WTC11 (cell line): ENCODE measurements around the gene PEX7. TPM values are rescaled to one million over a fixed set of nuclear protein-coding genes. Genes with fewer than 3 reads are reported as not detected.

Source experiments
- ATAC-seq: fragments of 200-7000 bp; cut with Tn5 transposase; 2 replicates; pipeline ENCODE4 v1.10.0; 2021; ENCODE audit warnings: mild to moderate bottlenecking, moderate library complexity
- CTCF ChIA-PET: fragments of 300-600 bp; sonication (Branson Sonifier 250); formaldehyde crosslinking; loops from one replicate; lab custom pipeline; 2021; ENCODE audit warnings: antibody characterized with exemption; lab: Charles Lee
- POLR2A ChIA-PET: fragments of 350-600 bp; sonication (Branson Sonifier 250); formaldehyde crosslinking; loops from one replicate; lab custom pipeline; 2021; ENCODE audit warnings: antibody characterized with exemption; lab: Charles Lee
- DNase-seq: peaks from one replicate; pipeline ENCODE4 v3.0.0; 2021; ENCODE audit warnings: low spot score
- H3K27ac Mint-ChIP-seq: 2 replicates; pipeline ENCODE4 v1.8.0; 2021; ENCODE audit warnings: mixed read lengths
- H3K27me3 Mint-ChIP-seq: 2 replicates; pipeline ENCODE4 v1.8.0; 2021; ENCODE audit warnings: low read depth, mild to moderate bottlenecking, moderate library complexity, mixed read lengths
- H3K36me3 Mint-ChIP-seq: 2 replicates; pipeline ENCODE4 v1.8.0; 2021; ENCODE audit warnings: mixed read lengths
- H3K4me1 Mint-ChIP-seq: 2 replicates; pipeline ENCODE4 v1.8.0; 2022; ENCODE audit warnings: mixed read lengths
- H3K4me3 Mint-ChIP-seq: 2 replicates; pipeline ENCODE4 v1.8.0; 2021; ENCODE audit warnings: mild to moderate bottlenecking, moderate library complexity, mixed read lengths
- H3K9me3 Mint-ChIP-seq: 2 replicates; pipeline ENCODE4 v1.8.0; 2021; ENCODE audit warnings: mixed read lengths
- ATF2 ChIP-seq: sonication (generic); formaldehyde crosslinking; IDR thresholded peaks from 2 replicates; pipeline ENCODE4 v1.8.1; 2022; ENCODE audit warnings: low read depth, missing genetic modification reagents, borderline replicate concordance
- CBFB ChIP-seq: sonication (generic); formaldehyde crosslinking; IDR thresholded peaks from 2 replicates; pipeline ENCODE4 v1.8.1; 2022; ENCODE audit warnings: mild to moderate bottlenecking, low read depth, missing genetic modification reagents
- CREM ChIP-seq: sonication (generic); formaldehyde crosslinking; IDR thresholded peaks from 2 replicates; pipeline ENCODE4 v1.8.1; 2022; ENCODE audit warnings: mild to moderate bottlenecking, missing genetic modification reagents, moderate library complexity
- ERG ChIP-seq: fragments of 250-450 bp; sonication (Bioruptor Pico); IDR thresholded peaks from 2 replicates; pipeline ENCODE4 v1.8.0; 2021; ENCODE audit warnings: mild to moderate bottlenecking
- GRHL2 ChIP-seq: fragments of 250-450 bp; sonication (Bioruptor Pico); IDR thresholded peaks from 2 replicates; pipeline ENCODE4 v1.8.0; 2022; ENCODE audit warnings: mild to moderate bottlenecking, moderate library complexity; ENCODE audit not compliant: insufficient replicate concordance, severe bottlenecking
- JUN ChIP-seq: sonication (generic); formaldehyde crosslinking; IDR thresholded peaks from 2 replicates; pipeline ENCODE4 v1.8.0; 2023; ENCODE audit warnings: mild to moderate bottlenecking, missing genetic modification reagents
- KAT7 ChIP-seq: sonication (generic); formaldehyde crosslinking; IDR thresholded peaks from 2 replicates; pipeline ENCODE4 v1.8.1; 2023; ENCODE audit warnings: missing genetic modification reagents, mild to moderate bottlenecking, borderline replicate concordance
- NFATC4 ChIP-seq: fragments of 250-450 bp; sonication (Bioruptor Pico); IDR thresholded peaks from 2 replicates; pipeline ENCODE4 v1.9.0; 2021; ENCODE audit warnings: mild to moderate bottlenecking
- SMAD4 ChIP-seq: sonication (generic); formaldehyde crosslinking; IDR thresholded peaks from 2 replicates; pipeline ENCODE4 v1.8.0; 2022; ENCODE audit warnings: mild to moderate bottlenecking, missing genetic modification reagents
- ZNF317 ChIP-seq: sonication (generic); formaldehyde crosslinking; IDR thresholded peaks from 2 replicates; pipeline ENCODE4 v1.8.1; 2023; ENCODE audit warnings: low read depth, mild to moderate bottlenecking, moderate library complexity, missing genetic modification reagents, borderline replicate concordance
- ZNF512 ChIP-seq: sonication (generic); formaldehyde crosslinking; IDR thresholded peaks from 2 replicates; pipeline ENCODE4 v1.8.1; 2022; ENCODE audit warnings: missing genetic modification reagents, borderline replicate concordance
- ZNF532 ChIP-seq: fragments of 250-450 bp; sonication (Bioruptor Pico); IDR thresholded peaks from 2 replicates; pipeline ENCODE4 v1.9.0; 2021; ENCODE audit warnings: mild to moderate bottlenecking, borderline replicate concordance
- total RNA-seq: library from RNA; stranded (reverse); gene quantifications from 3 replicates; pipeline ENCODE4 v1.2.3, GENCODE V29; 2021
- TF ChIP-seq, protein P1 (sequence below): sonication (generic); formaldehyde crosslinking; IDR thresholded peaks from 2 replicates; pipeline ENCODE4 v1.8.0; 2022; ENCODE audit warnings: mild to moderate bottlenecking, missing genetic modification reagents
- TF ChIP-seq, protein P2 (sequence below): fragments of 250-450 bp; sonication (Bioruptor Pico); IDR thresholded peaks from 2 replicates; pipeline ENCODE4 v1.9.0; 2021; ENCODE audit warnings: mild to moderate bottlenecking

PEX7 gene
- total RNA-seq, 1 experiment from 2014 or later, result 9.8 TPM

- POLR2A ChIA-PET, result interaction anchor here (0.5 kb wide), 1 partner anchor 182 kb away, joined by 3 read pairs; no protein-coding TSS in a partner anchor
- Mint-ChIP-seq H3K4me3 (no peak overlapping the region), H3K27ac (no peak overlapping the region), H3K36me3 (no peaks in the 10 kb centered on the region), H3K4me1 (peaks cover 6% of the 10 kb centered on the region)
- peak; percentile 34; the same call in 1 of the 2 replicates for ATAC-seq
- no peak for DNase-seq
- no peak for TF ChIP-seq NFATC4
- no peak for TF ChIP-seq ATF2 (CRISPR knock-in tag)
- no peak for TF ChIP-seq ERG
- no peak for TF ChIP-seq SMAD4 (CRISPR knock-in tag)
- no peak for TF ChIP-seq ZNF532 (CRISPR knock-in tag)
- no peak for TF ChIP-seq CBFB (CRISPR knock-in tag)
- TF ChIP-seq, protein P1, sequence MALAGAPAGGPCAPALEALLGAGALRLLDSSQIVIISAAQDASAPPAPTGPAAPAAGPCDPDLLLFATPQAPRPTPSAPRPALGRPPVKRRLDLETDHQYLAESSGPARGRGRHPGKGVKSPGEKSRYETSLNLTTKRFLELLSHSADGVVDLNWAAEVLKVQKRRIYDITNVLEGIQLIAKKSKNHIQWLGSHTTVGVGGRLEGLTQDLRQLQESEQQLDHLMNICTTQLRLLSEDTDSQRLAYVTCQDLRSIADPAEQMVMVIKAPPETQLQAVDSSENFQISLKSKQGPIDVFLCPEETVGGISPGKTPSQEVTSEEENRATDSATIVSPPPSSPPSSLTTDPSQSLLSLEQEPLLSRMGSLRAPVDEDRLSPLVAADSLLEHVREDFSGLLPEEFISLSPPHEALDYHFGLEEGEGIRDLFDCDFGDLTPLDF (CRISPR knock-in tag), result no peak
- no peak for TF ChIP-seq CREM (CRISPR knock-in tag)
- no peak for TF ChIP-seq ZNF317 (CRISPR knock-in tag)
- no peak for TF ChIP-seq KAT7
- no peak for TF ChIP-seq ZNF512 (CRISPR knock-in tag)
- TF ChIP-seq JUN (CRISPR knock-in tag), result no peak
- TF ChIP-seq, protein P2, sequence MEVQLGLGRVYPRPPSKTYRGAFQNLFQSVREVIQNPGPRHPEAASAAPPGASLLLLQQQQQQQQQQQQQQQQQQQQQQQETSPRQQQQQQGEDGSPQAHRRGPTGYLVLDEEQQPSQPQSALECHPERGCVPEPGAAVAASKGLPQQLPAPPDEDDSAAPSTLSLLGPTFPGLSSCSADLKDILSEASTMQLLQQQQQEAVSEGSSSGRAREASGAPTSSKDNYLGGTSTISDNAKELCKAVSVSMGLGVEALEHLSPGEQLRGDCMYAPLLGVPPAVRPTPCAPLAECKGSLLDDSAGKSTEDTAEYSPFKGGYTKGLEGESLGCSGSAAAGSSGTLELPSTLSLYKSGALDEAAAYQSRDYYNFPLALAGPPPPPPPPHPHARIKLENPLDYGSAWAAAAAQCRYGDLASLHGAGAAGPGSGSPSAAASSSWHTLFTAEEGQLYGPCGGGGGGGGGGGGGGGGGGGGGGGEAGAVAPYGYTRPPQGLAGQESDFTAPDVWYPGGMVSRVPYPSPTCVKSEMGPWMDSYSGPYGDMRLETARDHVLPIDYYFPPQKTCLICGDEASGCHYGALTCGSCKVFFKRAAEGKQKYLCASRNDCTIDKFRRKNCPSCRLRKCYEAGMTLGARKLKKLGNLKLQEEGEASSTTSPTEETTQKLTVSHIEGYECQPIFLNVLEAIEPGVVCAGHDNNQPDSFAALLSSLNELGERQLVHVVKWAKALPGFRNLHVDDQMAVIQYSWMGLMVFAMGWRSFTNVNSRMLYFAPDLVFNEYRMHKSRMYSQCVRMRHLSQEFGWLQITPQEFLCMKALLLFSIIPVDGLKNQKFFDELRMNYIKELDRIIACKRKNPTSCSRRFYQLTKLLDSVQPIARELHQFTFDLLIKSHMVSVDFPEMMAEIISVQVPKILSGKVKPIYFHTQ (CRISPR knock-in tag), result no peak
- TF ChIP-seq GRHL2, result no peak
- TF ChIP-seq, all 79 proteins: peak for 0
- no peaks in the 10 kb centered on the region for H3K9me3 Mint-ChIP-seq
- CTCF ChIA-PET, result interaction anchor here (1.2 to 3.6 kb wide), 2 partner anchors 7 to 141 kb away, joined by 4 to 15 read pairs; partner anchors contain the start of gene MAP3K5
- H3K27me3 Mint-ChIP-seq, result peaks cover 16% of the 10 kb centered on the region
Observed at GRCh38 chr6:136784910-136785746, 37.3 kb upstream of the PEX7 start.
